B cell (primary cell): ENCODE measurements around the gene OPN1SW. TPM values are rescaled to one million over a fixed set of nuclear protein-coding genes. Genes with fewer than 3 reads are reported as not detected.

ENCODE experiments used
- ATAC-seq: fragments of 200-7000 bp; cut with Tn5 transposase; one replicate; pipeline ENCODE4 v1.10.0; 2021; ENCODE audit warnings: low read depth, mild to moderate bottlenecking, moderate number of reproducible peaks, moderate library complexity
- CTCF ChIA-PET: fragments of 350-600 bp; sonication (Branson Sonifier 250); formaldehyde crosslinking; loops from one replicate; lab custom pipeline; 2021; ENCODE audit warnings: antibody characterized with exemption, inconsistent platforms; lab: Charles Lee
- POLR2A ChIA-PET: fragments of 350-600 bp; sonication (Branson Sonifier 250); formaldehyde crosslinking; loops from one replicate; lab custom pipeline; 2021; ENCODE audit warnings: antibody characterized with exemption; lab: Charles Lee
- DNase-seq: peaks from one replicate; pipeline ENCODE4 v3.0.0; 2013
- H2AFZ ChIP-seq: 2 replicates; pipeline ENCODE4 v1.6.1; 2012; ENCODE audit warnings: mild to moderate bottlenecking, low read depth, low read length; ENCODE audit not compliant: insufficient read depth, poor library complexity, severe bottlenecking
- H3K27ac ChIP-seq, 2 donors: 1 replicate in 1 of 2; 2 replicates in 1 of 2; pipeline ENCODE4 v1.5.1; 2012 to 2013; ENCODE audit warnings: low read length in 2 of 2, mild to moderate bottlenecking in 2 of 2, moderate library complexity in 1 of 2
- H3K27me3 ChIP-seq, 4 experiments: fragments of 200-600 bp in 1 of 4; sonication (generic) in 1 of 4; replicated peaks in 1 of 4; 1 replicate in 2 of 4; 2 replicates in 2 of 4; pipeline versions ENCODE4 v1.6.1 to v1.7.0; 2013 to 2016; ENCODE audit warnings: low read length in 3 of 4, mild to moderate bottlenecking in 2 of 4, mixed read lengths in 1 of 4, moderate library complexity in 1 of 4; ENCODE audit not compliant: insufficient read depth in 4 of 4, control insufficient read depth in 3 of 4; ENCODE audit errors: control extremely low read depth in 1 of 4
- H3K36me3 ChIP-seq, 2 experiments: replicated peaks in 1 of 2; 1 replicate in 1 of 2; 2 replicates in 1 of 2; pipeline versions ENCODE4 v1.6.1 to v1.7.1; 2013; ENCODE audit warnings: low read length in 1 of 2; ENCODE audit not compliant: insufficient read depth in 2 of 2, control insufficient read depth in 1 of 2; ENCODE audit errors: control extremely low read depth in 1 of 2, extremely low read depth in 1 of 2
- H3K4me1 ChIP-seq, 2 donors: fragments of 200-600 bp in 1 of 2; sonication (generic) in 1 of 2; 1 replicate in 1 of 2; 2 replicates in 1 of 2; pipeline versions ENCODE4 v1.5.1 to v1.6.1; 2013 to 2017; ENCODE audit warnings: low read length in 2 of 2; ENCODE audit not compliant: control insufficient read depth in 2 of 2, insufficient read depth in 2 of 2
- H3K4me2 ChIP-seq: replicated peaks from 2 replicates; pipeline ENCODE3; 2012; ENCODE audit warnings: mild to moderate bottlenecking, low read depth, low read length; ENCODE audit not compliant: poor library complexity, severe bottlenecking
- H3K4me3 ChIP-seq, 5 experiments: fragments of 200-600 bp in 1 of 5; sonication (generic) in 1 of 5; 1 replicate in 3 of 5; 2 replicates in 2 of 5; pipeline versions ENCODE4 v1.5.1 to v1.7.0; 2011 to 2016; ENCODE audit warnings: low read length in 4 of 5, mild to moderate bottlenecking in 4 of 5, low read depth in 2 of 5, control low read depth in 1 of 5, moderate library complexity in 1 of 5; ENCODE audit not compliant: insufficient read depth in 1 of 5; ENCODE audit errors: control extremely low read depth in 1 of 5, extremely low read depth in 1 of 5
- H3K79me2 ChIP-seq: fragments of 200-600 bp; sonication (generic); one replicate; pipeline ENCODE4 v1.6.0; 2016; ENCODE audit warnings: low read length; ENCODE audit not compliant: control insufficient read depth, insufficient read depth
- H3K9ac ChIP-seq: fragments of 200-600 bp; sonication (generic); 2 replicates; pipeline ENCODE4 v1.6.1; 2017; ENCODE audit warnings: mild to moderate bottlenecking, low read length, moderate library complexity
- H3K9me3 ChIP-seq, 3 donors: one replicate each; pipeline versions ENCODE4 v1.6.1 to v1.7.1; 2013; ENCODE audit warnings: low read length in 2 of 3; ENCODE audit not compliant: control insufficient read depth in 2 of 3, insufficient read depth in 1 of 3; ENCODE audit errors: control extremely low read depth in 1 of 3
- H4K20me1 ChIP-seq: 2 replicates; pipeline ENCODE4 v1.6.0; 2012; ENCODE audit warnings: mild to moderate bottlenecking, low read length; ENCODE audit not compliant: insufficient read depth, control insufficient read depth, poor library complexity, severe bottlenecking
- H3K27ac Mint-ChIP-seq: one replicate; pipeline ENCODE4 v1.8.0; 2021; ENCODE audit warnings: mixed read lengths
- H3K27me3 Mint-ChIP-seq: one replicate; pipeline ENCODE4 v1.8.0; 2021; ENCODE audit warnings: mixed read lengths
- H3K4me1 Mint-ChIP-seq: one replicate; pipeline ENCODE4 v1.8.0; 2021; ENCODE audit warnings: mixed read lengths
- H3K4me3 Mint-ChIP-seq: one replicate; pipeline ENCODE4 v1.8.0; 2021; ENCODE audit warnings: mixed read lengths
- H3K9me3 Mint-ChIP-seq: one replicate; pipeline ENCODE4 v1.8.0; 2022; ENCODE audit warnings: mixed read lengths; ENCODE audit not compliant: insufficient read depth
- EZH2 ChIP-seq: IDR thresholded peaks from 2 replicates; pipeline ENCODE4 v1.6.1; 2012; ENCODE audit warnings: borderline replicate concordance, low read depth, mild to moderate bottlenecking, moderate library complexity, low read length; ENCODE audit not compliant: insufficient read depth, poor library complexity, severe bottlenecking
- WGBS: methylation state at CpG from one replicate; pipeline ENCODE4 v1.1.5; 2013; ENCODE audit warnings: missing lambda C conversion rate; ENCODE audit not compliant: insufficient coverage; 5-methylcytosine and 5-hydroxymethylcytosine counted together
- intact Hi-C: fragments of 100-400 bp; cut with micrococcal nuclease; formaldehyde crosslinking; loops from one replicate; pipeline ENCODE4 v1.10.0; 2022
- polyA plus RNA-seq: library from polyadenylated mRNA; depleted of rRNA; stranded (reverse); fragments of >200 nt; gene quantifications from 2 replicates; pipeline ENCODE4 v1.2.3, GENCODE V29; 2012
- total RNA-seq, 2 donors: library from RNA; stranded (reverse); fragments of 120-200 nt in 1 of 2; gene quantifications; 1 replicate in 1 of 2; 2 replicates in 1 of 2; pipeline versions ENCODE4 v1.2.3 to v1.2.4, GENCODE V29; 2013 to 2022
- TF ChIP-seq, protein P1 (sequence below): fragments of 200-600 bp; IDR thresholded peaks from one replicate; pipeline ENCODE4 v1.8.0; 2022; ENCODE audit warnings: antibody characterized with exemption, mild to moderate bottlenecking

The OPN1SW gene
- total and polyA plus RNA-seq, 2 donors (not counting 1 experiment from before 2014, with no cell fraction given): not detected

DNA sequence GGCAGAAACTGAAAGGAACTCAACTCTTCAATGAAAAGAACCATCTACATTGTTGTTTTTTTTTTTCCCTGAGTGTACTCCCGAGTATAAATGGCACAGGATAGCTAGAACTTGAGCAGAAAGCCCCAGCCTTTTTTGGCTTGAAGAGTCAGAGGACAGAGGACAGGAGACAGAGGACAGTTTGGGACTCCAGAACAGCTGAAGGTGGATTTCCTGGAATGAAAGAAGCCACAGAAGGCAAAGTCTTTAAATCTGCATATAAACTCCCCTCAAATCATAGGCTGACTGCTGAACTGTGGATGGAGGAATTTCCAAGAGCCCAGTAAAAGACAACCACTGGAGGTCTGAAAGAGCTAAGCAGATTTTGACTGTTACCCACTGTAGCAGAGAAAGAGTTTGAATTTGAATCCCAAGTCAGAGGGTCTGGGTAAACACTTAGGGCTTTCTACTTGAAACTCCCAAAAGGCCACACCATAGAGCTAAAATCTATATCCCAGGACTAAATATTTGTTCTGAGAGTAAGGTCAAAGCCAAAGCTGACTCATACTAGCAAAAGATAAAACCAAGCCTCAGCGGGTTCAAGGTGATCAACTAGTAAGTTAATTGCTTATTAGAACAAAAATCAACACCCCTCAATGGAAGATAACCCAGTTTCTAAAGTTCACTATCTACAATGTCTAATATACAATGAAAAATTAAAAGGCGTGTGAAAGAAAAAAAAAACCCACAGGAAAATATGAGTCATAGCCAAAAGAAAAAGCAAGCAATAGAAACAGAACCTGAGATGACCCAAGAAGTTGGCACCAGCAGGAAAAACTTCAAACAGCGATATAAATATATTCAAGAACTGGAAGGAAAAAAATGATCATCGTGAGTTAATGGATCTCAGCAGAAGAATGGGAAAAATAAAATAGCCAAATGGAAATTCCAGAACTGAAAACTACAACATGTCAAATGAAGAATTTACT, 1.8 kb upstream of the OPN1SW start:
- POLR2A ChIA-PET: no interaction called here

More for the DNA sequence above, 1.8 kb upstream of the OPN1SW start:
- DNase-seq (no peak), ATAC-seq (no peak)
- no peaks in the 10 kb centered on the region for H4K20me1 ChIP-seq
- H3K9me3 ChIP-seq: peaks cover 2 to 7% (median 3%) of the 10 kb centered on the region in 3 donors
- peaks cover 0 to 7% (median 2%) of the 10 kb centered on the region in 4 experiments for H3K27me3 ChIP-seq
- Mint-ChIP-seq H3K27me3 (peaks cover 7% of the 10 kb centered on the region), H3K27ac (no peak overlapping the region), H3K9me3 (peaks cover 7% of the 10 kb centered on the region), H3K4me1 (no peaks in the 10 kb centered on the region), H3K4me3 (no peak overlapping the region)
- no peaks in the 10 kb centered on the region for H3K4me1 ChIP-seq
- no peak overlapping the region for H3K4me2 ChIP-seq
- H3K36me3 ChIP-seq: peaks cover 0 to 7% of the 10 kb centered on the region in 2 experiments
- no peak overlapping the region for H2AFZ ChIP-seq
- H3K4me3 ChIP-seq: no peak overlapping the region
- H3K9ac ChIP-seq: no peak overlapping the region
- 100% methylated on average over 1 of the region's 5 CpGs for WGBS
- no peak for TF ChIP-seq EZH2
- TF ChIP-seq, protein P1, sequence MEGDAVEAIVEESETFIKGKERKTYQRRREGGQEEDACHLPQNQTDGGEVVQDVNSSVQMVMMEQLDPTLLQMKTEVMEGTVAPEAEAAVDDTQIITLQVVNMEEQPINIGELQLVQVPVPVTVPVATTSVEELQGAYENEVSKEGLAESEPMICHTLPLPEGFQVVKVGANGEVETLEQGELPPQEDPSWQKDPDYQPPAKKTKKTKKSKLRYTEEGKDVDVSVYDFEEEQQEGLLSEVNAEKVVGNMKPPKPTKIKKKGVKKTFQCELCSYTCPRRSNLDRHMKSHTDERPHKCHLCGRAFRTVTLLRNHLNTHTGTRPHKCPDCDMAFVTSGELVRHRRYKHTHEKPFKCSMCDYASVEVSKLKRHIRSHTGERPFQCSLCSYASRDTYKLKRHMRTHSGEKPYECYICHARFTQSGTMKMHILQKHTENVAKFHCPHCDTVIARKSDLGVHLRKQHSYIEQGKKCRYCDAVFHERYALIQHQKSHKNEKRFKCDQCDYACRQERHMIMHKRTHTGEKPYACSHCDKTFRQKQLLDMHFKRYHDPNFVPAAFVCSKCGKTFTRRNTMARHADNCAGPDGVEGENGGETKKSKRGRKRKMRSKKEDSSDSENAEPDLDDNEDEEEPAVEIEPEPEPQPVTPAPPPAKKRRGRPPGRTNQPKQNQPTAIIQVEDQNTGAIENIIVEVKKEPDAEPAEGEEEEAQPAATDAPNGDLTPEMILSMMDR: no peak
- CTCF ChIA-PET: no interaction called here
- intact Hi-C loops: no loop called here
- no peaks in the 10 kb centered on the region for H3K79me2 ChIP-seq
- H3K27ac ChIP-seq: no peak overlapping the region
